Thyroid gland (tissue), 4 donors: ENCODE results near the gene ZIC4.

ENCODE experiments used
- POLR2A ChIP-seq, 2 donors: fragments of 450-650 bp; IDR thresholded peaks; one replicate each; pipeline ENCODE4 v1.6.1; 2017; ENCODE audit warnings: antibody characterized with exemption in 2 of 2, mild to moderate bottlenecking in 2 of 2, moderate library complexity in 1 of 2
- TF ChIP-seq, protein P1 (sequence below), 6 experiments: fragments of 200-600 bp in 3 of 6; fragments of 450-650 bp in 3 of 6; sonication (generic) in 3 of 6; IDR thresholded peaks; one replicate each; pipeline ENCODE4 v1.5.1; 2016 to 2019; ENCODE audit warnings: antibody characterized with exemption in 6 of 6, mild to moderate bottlenecking in 2 of 6, inconsistent platforms in 1 of 6, moderate library complexity in 1 of 6

DNA sequence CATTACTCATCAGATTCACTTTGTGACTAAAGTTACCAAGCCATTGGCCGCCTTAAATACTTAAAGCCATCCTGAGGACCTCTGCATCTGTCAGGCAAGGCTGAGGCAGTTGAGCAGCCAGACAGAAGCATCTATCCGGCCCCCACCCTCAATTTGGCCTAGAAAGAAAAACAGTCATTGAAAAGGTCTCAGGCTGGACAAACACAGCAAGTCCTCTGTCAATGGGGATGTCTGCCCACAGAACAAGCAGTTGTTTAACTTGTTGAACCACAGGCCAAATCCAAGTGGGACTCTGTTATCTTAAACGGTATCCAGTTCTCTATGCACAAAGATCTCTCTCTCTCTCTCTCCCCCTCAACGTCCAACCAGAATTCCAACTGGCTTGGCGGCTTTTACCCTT, 2.8 kb downstream of the ZIC4 start:
- no peak for TF ChIP-seq POLR2A (IDR thresholded peaks at IDR 0.05)
- TF ChIP-seq, protein P1, sequence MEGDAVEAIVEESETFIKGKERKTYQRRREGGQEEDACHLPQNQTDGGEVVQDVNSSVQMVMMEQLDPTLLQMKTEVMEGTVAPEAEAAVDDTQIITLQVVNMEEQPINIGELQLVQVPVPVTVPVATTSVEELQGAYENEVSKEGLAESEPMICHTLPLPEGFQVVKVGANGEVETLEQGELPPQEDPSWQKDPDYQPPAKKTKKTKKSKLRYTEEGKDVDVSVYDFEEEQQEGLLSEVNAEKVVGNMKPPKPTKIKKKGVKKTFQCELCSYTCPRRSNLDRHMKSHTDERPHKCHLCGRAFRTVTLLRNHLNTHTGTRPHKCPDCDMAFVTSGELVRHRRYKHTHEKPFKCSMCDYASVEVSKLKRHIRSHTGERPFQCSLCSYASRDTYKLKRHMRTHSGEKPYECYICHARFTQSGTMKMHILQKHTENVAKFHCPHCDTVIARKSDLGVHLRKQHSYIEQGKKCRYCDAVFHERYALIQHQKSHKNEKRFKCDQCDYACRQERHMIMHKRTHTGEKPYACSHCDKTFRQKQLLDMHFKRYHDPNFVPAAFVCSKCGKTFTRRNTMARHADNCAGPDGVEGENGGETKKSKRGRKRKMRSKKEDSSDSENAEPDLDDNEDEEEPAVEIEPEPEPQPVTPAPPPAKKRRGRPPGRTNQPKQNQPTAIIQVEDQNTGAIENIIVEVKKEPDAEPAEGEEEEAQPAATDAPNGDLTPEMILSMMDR (IDR thresholded peaks at IDR 0.05), result no peak
